ENCODE results near the gene ITPKC. TPM values are rescaled to one million over a fixed set of nuclear protein-coding genes. Genes with fewer than 3 reads are reported as not detected.
A peak's percentile ranks its signal among the peaks of the same experiment; 100 is the strongest.

The ITPKC gene
- total and polyA plus RNA-seq, 9 of the 15 experiments (the other 6 are each of a cell fraction or from before 2014, with no cell fraction given), result 0.08 to 9.3 (median 5.8) TPM

DNA sequence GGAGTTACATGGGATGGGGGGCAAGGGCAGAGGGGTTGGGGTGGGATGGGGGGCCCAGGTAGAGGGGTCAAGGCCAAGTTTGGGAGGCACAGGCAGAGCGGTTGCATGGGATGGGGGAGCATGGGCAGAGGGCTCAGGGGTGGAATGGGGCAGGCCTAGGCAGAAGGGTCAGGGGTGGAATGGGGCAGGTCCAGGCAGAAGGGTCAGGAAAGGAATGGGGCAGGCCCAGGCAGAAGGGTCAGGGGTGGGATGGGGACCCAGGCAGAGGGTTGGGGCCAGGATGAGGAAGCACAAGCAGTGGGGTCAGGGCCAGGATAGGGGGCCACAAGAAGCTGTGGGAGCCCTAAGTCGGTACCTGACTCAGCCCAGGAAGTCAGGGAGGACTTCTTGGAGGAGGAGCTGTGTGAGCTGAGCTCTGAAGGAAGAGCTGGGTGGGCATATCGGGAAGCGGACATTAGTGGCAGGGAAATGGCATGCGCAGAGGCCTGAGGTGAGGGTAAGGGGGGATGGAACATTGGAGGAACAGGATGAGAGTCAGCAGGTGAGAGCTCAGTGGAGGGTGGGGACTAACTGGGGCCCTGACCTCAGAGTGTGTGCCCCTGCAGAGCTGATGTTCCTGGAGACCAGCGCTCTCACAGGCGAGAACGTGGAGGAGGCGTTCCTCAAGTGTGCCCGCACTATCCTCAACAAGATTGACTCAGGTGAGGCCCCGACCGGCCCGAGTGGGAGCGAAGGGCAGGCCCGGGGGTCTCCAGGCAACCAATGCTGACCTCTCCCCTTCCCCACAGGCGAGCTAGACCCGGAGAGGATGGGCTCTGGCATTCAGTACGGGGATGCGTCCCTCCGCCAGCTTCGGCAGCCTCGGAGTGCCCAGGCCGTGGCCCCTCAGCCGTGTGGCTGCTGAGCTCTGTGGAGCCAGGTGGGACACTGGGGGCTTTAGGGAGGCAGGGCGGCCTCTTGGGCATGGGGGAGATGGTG lies 69.4 kb downstream of the ITPKC start (continued):
- no peak for TF ChIP-seq BCLAF1 (IDR thresholded peaks at IDR 0.05; ENCODE audit: borderline replicate concordance in 1 of 2, control insufficient read depth in 1 of 2, low read depth in 2 of 2, low read length in 1 of 2)
- 0 out of 2 replicates have a peak, but pooled peaks have one; percentile 8 for TF ChIP-seq RBFOX2 (IDR thresholded peaks at IDR 0.05; ENCODE audit: low read depth, low read length)
- TF ChIP-seq KLF6 (CRISPR knock-in tag; IDR thresholded peaks at IDR 0.05; ENCODE audit: borderline replicate concordance), result no peak
- TF ChIP-seq, protein P1, sequence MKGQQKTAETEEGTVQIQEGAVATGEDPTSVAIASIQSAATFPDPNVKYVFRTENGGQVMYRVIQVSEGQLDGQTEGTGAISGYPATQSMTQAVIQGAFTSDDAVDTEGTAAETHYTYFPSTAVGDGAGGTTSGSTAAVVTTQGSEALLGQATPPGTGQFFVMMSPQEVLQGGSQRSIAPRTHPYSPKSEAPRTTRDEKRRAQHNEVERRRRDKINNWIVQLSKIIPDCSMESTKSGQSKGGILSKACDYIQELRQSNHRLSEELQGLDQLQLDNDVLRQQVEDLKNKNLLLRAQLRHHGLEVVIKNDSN (CRISPR knock-in tag; IDR thresholded peaks at IDR 0.05), result no peak
- TF ChIP-seq E2F3 (CRISPR knock-in tag; IDR thresholded peaks at IDR 0.05), result no peak

Small RNAs within 50 kb of the gene (small RNA-seq; reads per million reads assigned to genes)
- not detected for gene RNU6-195P

Other genes starting within 250 kb of the ITPKC start
Only the 7 nearest of the 11 such genes appear.
- gene NUMBL, start 26.5 kb upstream of the ITPKC start, total RNA-seq (2014; rRNA removed), result 10.3 and 12.2 TPM in 2 replicates
- 3.0 TPM in 2 replicates for gene NUMBL, start 26.5 kb upstream of the ITPKC start, total RNA-seq (2014; rRNA removed; fragmentation: Illumina TruSeq; extraction: Trizol)
- 5.0 and 5.7 TPM in 2 replicates for gene NUMBL, start 26.5 kb upstream of the ITPKC start, total RNA-seq (2015; rRNA removed; fragmentation: Illumina TruSeq; extraction: Trizol)
- 38.6 and 41.5 TPM in 2 replicates for gene NUMBL, start 26.5 kb upstream of the ITPKC start, total RNA-seq (2021)
- gene NUMBL, start 26.5 kb upstream of the ITPKC start, polyA plus RNA-seq (2011; rRNA removed), result 6.6 and 9.2 TPM in 2 replicates
- gene NUMBL, start 26.5 kb upstream of the ITPKC start, polyA plus RNA-seq (2014; fragmentation: Illumina TruSeq; extraction: Trizol), result 9.0 and 13.7 TPM in 2 replicates
- under 1 TPM; 0.39 to 0.63 TPM for gene NUMBL, start 26.5 kb upstream of the ITPKC start, polyA plus RNA-seq (2014; fragmentation: Nextera tagmentation; extraction: Ambion mirVana)
- gene NUMBL, start 26.5 kb upstream of the ITPKC start, polyA plus RNA-seq (2014; rRNA removed), result 16.1 and 18.8 TPM in 2 replicates
- 18.3 and 20.0 TPM in 2 replicates for gene COQ8B, start 226 bp upstream of the ITPKC start, total RNA-seq (2014; rRNA removed)
- gene COQ8B, start 226 bp upstream of the ITPKC start, total RNA-seq (2014; rRNA removed; fragmentation: Illumina TruSeq; extraction: Trizol), result 5.2 and 5.5 TPM in 2 replicates
- 12.9 and 13.6 TPM in 2 replicates for gene COQ8B, start 226 bp upstream of the ITPKC start, total RNA-seq (2015; rRNA removed; fragmentation: Illumina TruSeq; extraction: Trizol)
- 24.0 and 27.2 TPM in 2 replicates for gene COQ8B, start 226 bp upstream of the ITPKC start, total RNA-seq (2021)
- gene COQ8B, start 226 bp upstream of the ITPKC start, polyA plus RNA-seq (2011; rRNA removed), result 14.4 and 17.6 TPM in 2 replicates
- 7.2 and 15.7 TPM in 2 replicates for gene COQ8B, start 226 bp upstream of the ITPKC start, polyA plus RNA-seq (2014; fragmentation: Illumina TruSeq; extraction: Trizol)
- gene COQ8B, start 226 bp upstream of the ITPKC start, polyA plus RNA-seq (2014; fragmentation: Nextera tagmentation; extraction: Ambion mirVana), result under 1 TPM; 0.41 to 0.51 TPM
- 26.5 and 32.3 TPM in 2 replicates for gene COQ8B, start 226 bp upstream of the ITPKC start, polyA plus RNA-seq (2014; rRNA removed)
- gene ACTMAP, start 33.4 kb downstream of the ITPKC start, total RNA-seq (2014; rRNA removed), result 2.3 and 3.3 TPM in 2 replicates
- gene ACTMAP, start 33.4 kb downstream of the ITPKC start, total RNA-seq (2014; rRNA removed; fragmentation: Illumina TruSeq; extraction: Trizol), result 1.7 and 2.0 TPM in 2 replicates
- gene ACTMAP, start 33.4 kb downstream of the ITPKC start, total RNA-seq (2015; rRNA removed; fragmentation: Illumina TruSeq; extraction: Trizol), result 1.7 and 2.9 TPM in 2 replicates
- 14.4 and 16.6 TPM in 2 replicates for gene ACTMAP, start 33.4 kb downstream of the ITPKC start, total RNA-seq (2021)
- 4.9 and 12.9 TPM in 2 replicates for gene ACTMAP, start 33.4 kb downstream of the ITPKC start, polyA plus RNA-seq (2011; rRNA removed)
- 12.8 and 13.1 TPM in 2 replicates for gene ACTMAP, start 33.4 kb downstream of the ITPKC start, polyA plus RNA-seq (2014; fragmentation: Illumina TruSeq; extraction: Trizol)
- gene ACTMAP, start 33.4 kb downstream of the ITPKC start, polyA plus RNA-seq (2014; fragmentation: Nextera tagmentation; extraction: Ambion mirVana), result 1 to 10 TPM; 4.8 to 5.1 TPM
- gene ACTMAP, start 33.4 kb downstream of the ITPKC start, polyA plus RNA-seq (2014; rRNA removed), result 7.5 and 8.5 TPM in 2 replicates
- gene SNRPA, start 34.1 kb downstream of the ITPKC start, total RNA-seq (2014; rRNA removed), result 311 and 436 TPM in 2 replicates
- gene SNRPA, start 34.1 kb downstream of the ITPKC start, total RNA-seq (2014; rRNA removed; fragmentation: Illumina TruSeq; extraction: Trizol), result 83.8 and 106 TPM in 2 replicates
- gene SNRPA, start 34.1 kb downstream of the ITPKC start, total RNA-seq (2015; rRNA removed; fragmentation: Illumina TruSeq; extraction: Trizol), result 130 and 150 TPM in 2 replicates
- 185 and 193 TPM in 2 replicates for gene SNRPA, start 34.1 kb downstream of the ITPKC start, total RNA-seq (2021)
- 230 and 371 TPM in 2 replicates for gene SNRPA, start 34.1 kb downstream of the ITPKC start, polyA plus RNA-seq (2011; rRNA removed)
- gene SNRPA, start 34.1 kb downstream of the ITPKC start, polyA plus RNA-seq (2014; fragmentation: Illumina TruSeq; extraction: Trizol), result 205 and 262 TPM in 2 replicates
- gene SNRPA, start 34.1 kb downstream of the ITPKC start, polyA plus RNA-seq (2014; fragmentation: Nextera tagmentation; extraction: Ambion mirVana), result 10 to 100 TPM; 16.3 to 24.7 TPM
- 210 and 224 TPM in 2 replicates for gene SNRPA, start 34.1 kb downstream of the ITPKC start, polyA plus RNA-seq (2014; rRNA removed)
- gene MIA, start 58.4 kb downstream of the ITPKC start, total RNA-seq (2014; rRNA removed), result not detected in 2 replicates
- gene MIA, start 58.4 kb downstream of the ITPKC start, total RNA-seq (2014; rRNA removed; fragmentation: Illumina TruSeq; extraction: Trizol), result not detected in 2 replicates
- not detected in 2 replicates for gene MIA, start 58.4 kb downstream of the ITPKC start, total RNA-seq (2015; rRNA removed; fragmentation: Illumina TruSeq; extraction: Trizol)
- gene MIA, start 58.4 kb downstream of the ITPKC start, total RNA-seq (2021), result not detected in 2 replicates
- not detected in 2 replicates for gene MIA, start 58.4 kb downstream of the ITPKC start, polyA plus RNA-seq (2011; rRNA removed)
- not detected in 2 replicates for gene MIA, start 58.4 kb downstream of the ITPKC start, polyA plus RNA-seq (2014; fragmentation: Illumina TruSeq; extraction: Trizol)
- gene MIA, start 58.4 kb downstream of the ITPKC start, polyA plus RNA-seq (2014; fragmentation: Nextera tagmentation; extraction: Ambion mirVana), result not detected
- gene MIA, start 58.4 kb downstream of the ITPKC start, polyA plus RNA-seq (2014; rRNA removed), result 0.21 and 1.1 TPM in 2 replicates
- gene RAB4B, start 61.1 kb downstream of the ITPKC start, total RNA-seq (2014; rRNA removed), result 11.9 and 14.8 TPM in 2 replicates
- 1.9 and 4.2 TPM in 2 replicates for gene RAB4B, start 61.1 kb downstream of the ITPKC start, total RNA-seq (2014; rRNA removed; fragmentation: Illumina TruSeq; extraction: Trizol)
- gene RAB4B, start 61.1 kb downstream of the ITPKC start, total RNA-seq (2015; rRNA removed; fragmentation: Illumina TruSeq; extraction: Trizol), result 7.7 and 9.2 TPM in 2 replicates
- 15.4 and 15.6 TPM in 2 replicates for gene RAB4B, start 61.1 kb downstream of the ITPKC start, total RNA-seq (2021)
- gene RAB4B, start 61.1 kb downstream of the ITPKC start, polyA plus RNA-seq (2011; rRNA removed), result 11.7 and 14.6 TPM in 2 replicates
- 9.0 and 14.6 TPM in 2 replicates for gene RAB4B, start 61.1 kb downstream of the ITPKC start, polyA plus RNA-seq (2014; fragmentation: Illumina TruSeq; extraction: Trizol)
- gene RAB4B, start 61.1 kb downstream of the ITPKC start, polyA plus RNA-seq (2014; fragmentation: Nextera tagmentation; extraction: Ambion mirVana), result under 1 TPM; 0.28 to 0.92 TPM
- 20.4 and 20.9 TPM in 2 replicates for gene RAB4B, start 61.1 kb downstream of the ITPKC start, polyA plus RNA-seq (2014; rRNA removed)
- 104 and 120 TPM in 2 replicates for gene EGLN2, start 82.1 kb downstream of the ITPKC start, total RNA-seq (2014; rRNA removed)
- gene EGLN2, start 82.1 kb downstream of the ITPKC start, total RNA-seq (2014; rRNA removed; fragmentation: Illumina TruSeq; extraction: Trizol), result 51.2 and 71.0 TPM in 2 replicates
- gene EGLN2, start 82.1 kb downstream of the ITPKC start, total RNA-seq (2015; rRNA removed; fragmentation: Illumina TruSeq; extraction: Trizol), result 92.0 and 92.9 TPM in 2 replicates
- gene EGLN2, start 82.1 kb downstream of the ITPKC start, total RNA-seq (2021), result 111 and 114 TPM in 2 replicates
- 41.1 and 52.0 TPM in 2 replicates for gene EGLN2, start 82.1 kb downstream of the ITPKC start, polyA plus RNA-seq (2011; rRNA removed)
- 65.7 and 78.9 TPM in 2 replicates for gene EGLN2, start 82.1 kb downstream of the ITPKC start, polyA plus RNA-seq (2014; fragmentation: Illumina TruSeq; extraction: Trizol)
- gene EGLN2, start 82.1 kb downstream of the ITPKC start, polyA plus RNA-seq (2014; fragmentation: Nextera tagmentation; extraction: Ambion mirVana), result 10 to 100 TPM in 1 of 2 experiments, 1 to 10 TPM in 1; 9.6 to 19.1 TPM
- gene EGLN2, start 82.1 kb downstream of the ITPKC start, polyA plus RNA-seq (2014; rRNA removed), result 81.3 and 92.5 TPM in 2 replicates